Measurements from ENCODE around the gene MAP3K20. TPM values are rescaled to one million over a fixed set of nuclear protein-coding genes. Genes with fewer than 3 reads are reported as not detected.
"Not testable (repeated sequence)": the region's sequence is repeated elsewhere in the genome, so short reads cannot be mapped to it uniquely, and the experiment has no call there.

MAP3K20 gene
- total RNA-seq, 1 donor from 2014 or later: 11.8 TPM

DNA sequence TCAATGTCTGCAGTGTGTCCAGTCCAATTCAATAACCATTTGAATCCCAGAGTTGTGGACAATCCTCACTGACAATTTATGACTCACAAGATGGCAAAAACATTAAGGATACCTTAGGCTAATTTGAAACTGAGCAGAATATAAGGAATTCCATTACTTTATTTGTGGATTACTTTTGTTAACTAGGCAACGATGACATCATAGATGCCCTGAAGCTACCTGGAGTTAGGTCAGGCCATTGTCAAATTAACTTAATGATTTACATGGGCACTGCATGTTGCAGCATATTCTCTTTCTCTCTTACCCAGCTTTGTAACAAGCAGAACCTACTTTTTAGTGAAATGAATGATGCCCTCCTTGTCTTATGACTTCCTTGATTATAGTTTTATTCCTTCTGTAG, 179.0 kb downstream of the MAP3K20 start:
- Mint-ChIP-seq H3K27ac (ENCODE audit: unreplicated experiment) (no peak overlapping the region), H3K27me3 (ENCODE audit: unreplicated experiment) (peaks cover 2% of the 10 kb centered on the region), H3K36me3 (ENCODE audit: low read depth, unreplicated experiment) (no peaks in the 10 kb centered on the region), H3K9me3 (ENCODE audit: unreplicated experiment) (no peaks in the 10 kb centered on the region), H3K4me3 (ENCODE audit: unreplicated experiment) (no peak overlapping the region), H3K4me1 (ENCODE audit: unreplicated experiment) (peaks cover 9% of the 10 kb centered on the region)
- TF ChIP-seq, protein P1, sequence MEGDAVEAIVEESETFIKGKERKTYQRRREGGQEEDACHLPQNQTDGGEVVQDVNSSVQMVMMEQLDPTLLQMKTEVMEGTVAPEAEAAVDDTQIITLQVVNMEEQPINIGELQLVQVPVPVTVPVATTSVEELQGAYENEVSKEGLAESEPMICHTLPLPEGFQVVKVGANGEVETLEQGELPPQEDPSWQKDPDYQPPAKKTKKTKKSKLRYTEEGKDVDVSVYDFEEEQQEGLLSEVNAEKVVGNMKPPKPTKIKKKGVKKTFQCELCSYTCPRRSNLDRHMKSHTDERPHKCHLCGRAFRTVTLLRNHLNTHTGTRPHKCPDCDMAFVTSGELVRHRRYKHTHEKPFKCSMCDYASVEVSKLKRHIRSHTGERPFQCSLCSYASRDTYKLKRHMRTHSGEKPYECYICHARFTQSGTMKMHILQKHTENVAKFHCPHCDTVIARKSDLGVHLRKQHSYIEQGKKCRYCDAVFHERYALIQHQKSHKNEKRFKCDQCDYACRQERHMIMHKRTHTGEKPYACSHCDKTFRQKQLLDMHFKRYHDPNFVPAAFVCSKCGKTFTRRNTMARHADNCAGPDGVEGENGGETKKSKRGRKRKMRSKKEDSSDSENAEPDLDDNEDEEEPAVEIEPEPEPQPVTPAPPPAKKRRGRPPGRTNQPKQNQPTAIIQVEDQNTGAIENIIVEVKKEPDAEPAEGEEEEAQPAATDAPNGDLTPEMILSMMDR (IDR thresholded peaks at IDR 0.05; ENCODE audit: unreplicated experiment): no peak
- DNase-seq (ENCODE audit: low spot score): no peak

DNA sequence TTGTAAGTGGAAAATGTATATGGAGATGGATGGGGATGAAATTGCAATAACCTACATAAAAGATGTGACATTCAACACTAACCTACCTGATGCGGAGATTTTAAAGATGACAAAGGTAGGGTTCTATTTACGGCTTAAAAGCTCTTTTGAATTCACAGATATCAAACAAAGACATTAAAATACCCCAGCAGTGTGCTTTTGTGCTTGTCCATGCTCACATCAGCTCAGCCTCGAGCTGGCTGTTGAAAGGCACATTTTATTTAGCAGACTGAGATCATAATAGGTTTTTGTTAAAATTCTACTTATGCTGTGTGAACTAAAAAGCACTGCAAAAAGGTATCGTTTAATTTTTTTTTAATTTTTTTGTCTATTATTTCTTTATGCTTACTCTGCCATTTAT, 183.1 kb downstream of the MAP3K20 start:
- TF ChIP-seq, protein P1 (IDR thresholded peaks at IDR 0.05; ENCODE audit: unreplicated experiment): no peak
- H3K27ac Mint-ChIP-seq (ENCODE audit: unreplicated experiment): no peak overlapping the region
- no peak for DNase-seq (ENCODE audit: low spot score)
- peaks cover 2% of the 10 kb centered on the region for H3K4me1 Mint-ChIP-seq (ENCODE audit: unreplicated experiment)
- no peaks in the 10 kb centered on the region for H3K36me3 Mint-ChIP-seq (ENCODE audit: low read depth, unreplicated experiment)
- no peaks in the 10 kb centered on the region for H3K9me3 Mint-ChIP-seq (ENCODE audit: unreplicated experiment)
- H3K4me3 Mint-ChIP-seq (ENCODE audit: unreplicated experiment): no peak overlapping the region
- no peaks in the 10 kb centered on the region for H3K27me3 Mint-ChIP-seq (ENCODE audit: unreplicated experiment)

DNA sequence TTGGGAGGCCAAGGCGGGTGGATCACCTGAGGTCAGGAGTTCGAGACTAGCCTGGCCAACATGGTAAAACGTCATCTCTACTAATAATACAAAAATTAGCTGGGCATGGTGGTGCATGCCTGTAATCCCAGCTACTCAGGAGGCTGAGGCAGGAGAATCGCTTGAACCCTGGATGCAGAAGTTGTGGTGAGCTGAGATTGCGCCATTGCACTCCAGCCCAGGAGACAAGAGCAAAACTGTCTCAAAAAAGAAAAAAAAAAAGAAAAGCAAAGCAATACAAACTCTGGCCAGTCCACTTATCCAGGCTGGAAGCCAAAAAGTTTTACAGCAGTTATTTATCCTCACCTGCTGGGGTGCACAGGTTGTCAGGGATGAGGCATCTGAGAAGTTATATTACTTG, 186.7 kb downstream of the MAP3K20 start:
- not testable (repeated sequence) for H3K27ac Mint-ChIP-seq (ENCODE audit: unreplicated experiment); H3K9me3 Mint-ChIP-seq (ENCODE audit: unreplicated experiment); H3K36me3 Mint-ChIP-seq (ENCODE audit: low read depth, unreplicated experiment); H3K27me3 Mint-ChIP-seq (ENCODE audit: unreplicated experiment); H3K4me3 Mint-ChIP-seq (ENCODE audit: unreplicated experiment); DNase-seq (ENCODE audit: low spot score)
- H3K4me1 Mint-ChIP-seq (ENCODE audit: unreplicated experiment): peaks cover 16% of the 10 kb centered on the region

DNA sequence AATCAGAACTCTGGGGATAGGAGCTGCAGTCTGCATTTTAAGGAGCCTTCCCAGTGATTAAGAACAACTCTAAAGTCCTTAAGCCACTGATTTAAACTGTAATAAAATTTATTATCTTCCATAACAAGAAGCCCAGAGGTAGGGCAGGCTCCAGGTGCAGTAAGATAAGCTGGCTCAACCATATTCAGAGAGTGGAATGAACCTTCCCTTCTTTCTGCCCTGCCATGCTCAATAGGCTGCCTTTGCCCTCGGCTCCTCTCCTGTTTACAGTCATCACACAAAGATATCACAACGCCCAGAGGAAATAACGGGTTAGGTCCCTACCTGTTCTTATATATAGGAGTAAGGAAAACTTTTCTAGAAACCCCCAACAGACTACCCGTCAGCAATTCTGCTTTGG, 188.5 kb downstream of the MAP3K20 start:
- peak overlapping the region; percentile 38 for H3K27ac Mint-ChIP-seq (ENCODE audit: unreplicated experiment)
- no peaks in the 10 kb centered on the region for H3K9me3 Mint-ChIP-seq (ENCODE audit: unreplicated experiment)
- H3K36me3 Mint-ChIP-seq (ENCODE audit: low read depth, unreplicated experiment): peaks cover 3% of the 10 kb centered on the region
- H3K4me1 Mint-ChIP-seq (ENCODE audit: unreplicated experiment): peaks cover 16% of the 10 kb centered on the region
- TF ChIP-seq, protein P1 (IDR thresholded peaks at IDR 0.05; ENCODE audit: unreplicated experiment): no peak
- no peaks in the 10 kb centered on the region for H3K27me3 Mint-ChIP-seq (ENCODE audit: unreplicated experiment)
- H3K4me3 Mint-ChIP-seq (ENCODE audit: unreplicated experiment): no peak overlapping the region
- no peak for DNase-seq (ENCODE audit: low spot score)

DNA sequence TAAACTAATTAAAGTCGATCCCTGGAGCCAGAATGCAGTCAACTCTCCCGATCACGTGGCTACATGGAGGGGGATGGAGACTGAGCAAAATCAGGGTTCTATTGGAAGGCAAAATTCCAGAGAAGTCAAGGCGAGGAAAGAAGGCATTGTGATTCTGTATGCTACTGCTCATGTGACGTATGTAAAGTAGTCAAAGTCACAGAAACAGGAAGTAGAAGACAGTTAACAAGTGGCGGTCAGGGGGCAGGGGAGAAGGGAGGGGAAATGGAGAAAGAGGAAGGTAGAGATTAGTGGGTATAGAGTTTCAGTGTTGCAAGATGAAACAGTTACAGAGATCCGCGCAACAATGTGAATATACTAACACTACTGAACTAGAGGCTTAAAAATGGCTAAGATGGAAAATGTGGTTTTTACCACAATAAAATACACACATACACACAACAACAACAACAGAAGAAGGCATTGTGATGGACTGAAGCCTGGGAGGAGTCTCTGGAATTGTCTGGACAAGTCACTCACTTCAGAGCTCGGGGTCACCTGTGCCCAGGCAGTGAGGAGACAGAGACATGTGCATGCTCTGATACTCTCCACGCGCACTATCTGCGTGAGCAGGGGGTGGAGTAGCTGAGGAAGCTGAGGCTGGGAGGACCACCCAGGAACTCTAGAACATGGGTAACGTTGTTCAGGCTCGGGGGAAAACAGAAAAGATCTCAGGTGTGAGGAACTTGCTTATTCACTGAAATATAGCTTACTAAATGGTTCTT, 189.1 kb downstream of the MAP3K20 start:
- H3K36me3 Mint-ChIP-seq (ENCODE audit: low read depth, unreplicated experiment): peaks cover 3% of the 10 kb centered on the region
- no peaks in the 10 kb centered on the region for H3K9me3 Mint-ChIP-seq (ENCODE audit: unreplicated experiment)
- H3K4me3 Mint-ChIP-seq (ENCODE audit: unreplicated experiment): no peak overlapping the region
- no peak for DNase-seq (ENCODE audit: low spot score)
- peak overlapping the region; percentile 38 for H3K27ac Mint-ChIP-seq (ENCODE audit: unreplicated experiment)
- H3K27me3 Mint-ChIP-seq (ENCODE audit: unreplicated experiment): no peaks in the 10 kb centered on the region
- TF ChIP-seq, protein P1 (IDR thresholded peaks at IDR 0.05; ENCODE audit: unreplicated experiment): no peak
- peaks cover 16% of the 10 kb centered on the region for H3K4me1 Mint-ChIP-seq (ENCODE audit: unreplicated experiment)
